ENCODE data around the gene APBA1.

APBA1 gene

DNA sequence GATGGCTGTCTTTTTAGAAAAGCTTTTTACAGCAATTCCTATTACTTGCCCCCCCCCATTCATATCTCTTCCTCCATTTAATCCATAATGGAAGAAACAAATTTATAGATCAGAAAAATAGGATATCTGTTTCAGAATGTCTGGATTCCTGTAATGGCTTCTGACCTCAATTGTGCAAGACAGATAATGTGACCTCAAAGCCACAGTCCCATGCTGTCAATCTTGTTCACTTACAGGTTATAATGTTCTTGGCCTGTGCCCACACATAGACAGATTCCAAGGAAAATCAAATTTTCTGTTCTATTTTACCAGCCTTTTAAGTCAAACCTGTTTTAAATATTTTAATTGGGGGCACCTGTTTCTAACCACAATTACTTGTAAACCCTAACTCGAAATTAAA, 203.8 kb downstream of the APBA1 start:
- DNase-seq (ENCODE audit: insufficient read length, low spot score) (no peak), FAIRE-seq (no peak)
- TF ChIP-seq SPI1 (IDR thresholded peaks at IDR 0.05; ENCODE audit: low read depth, low read length) (no peak), TAF1 (IDR thresholded peaks at IDR 0.05; ENCODE audit: low read depth, low read length) (no peak), POLR2A (IDR thresholded peaks at IDR 0.05; ENCODE audit: low read depth, low read length) (no peak)

DNA sequence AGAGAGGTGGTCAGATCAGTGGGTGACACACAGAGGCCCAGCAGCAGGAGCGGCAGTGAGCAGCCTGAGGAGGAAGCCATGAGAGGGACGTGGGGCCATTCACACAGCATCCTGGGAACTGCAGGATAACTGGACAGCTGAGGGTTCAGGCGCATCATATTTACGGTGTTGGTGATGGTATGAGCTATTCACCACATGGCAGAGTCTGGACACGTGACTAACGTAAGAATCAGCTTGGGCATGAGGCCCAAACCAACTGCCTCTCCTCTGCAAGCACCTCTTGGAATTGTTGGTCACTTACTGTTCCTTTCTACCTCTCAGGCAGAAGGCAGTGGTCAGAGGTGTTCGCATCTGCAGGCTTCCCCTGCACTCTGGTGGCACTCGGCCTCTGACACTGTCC, 206.0 kb downstream of the APBA1 start:
- TF ChIP-seq POLR2AphosphoS5 (IDR thresholded peaks at IDR 0.05; ENCODE audit: low read depth, low read length) (no peak), POU2F2 (IDR thresholded peaks at IDR 0.05; ENCODE audit: low read depth, low read length) (no peak), SPI1 (IDR thresholded peaks at IDR 0.05; ENCODE audit: low read depth, low read length) (no peak)
- FAIRE-seq = no peak
- no peak for DNase-seq (ENCODE audit: insufficient read length, low spot score)

DNA sequence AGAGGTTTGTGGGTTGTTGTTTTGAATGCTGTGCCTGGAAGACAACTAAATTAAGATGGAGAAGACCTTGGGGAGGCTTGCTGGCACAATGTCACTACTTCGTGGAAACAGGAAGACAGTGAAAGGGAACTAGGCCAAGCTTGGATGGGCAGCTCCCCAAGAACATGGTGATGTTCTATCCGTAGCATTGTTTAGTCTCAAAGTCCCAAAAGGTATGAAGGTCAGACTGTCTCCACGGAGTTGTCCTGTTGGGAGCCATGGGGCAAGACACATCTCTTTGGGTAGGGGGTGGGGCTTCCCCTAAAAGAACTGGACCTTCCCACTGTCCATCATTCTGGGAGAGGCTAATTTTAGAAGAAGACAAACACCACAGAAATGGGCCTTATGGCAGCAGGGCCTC, 206.7 kb downstream of the APBA1 start:
- TF ChIP-seq POU2F2 (IDR thresholded peaks at IDR 0.05; ENCODE audit: low read depth, low read length) = no peak
- TF ChIP-seq PAX5 (IDR thresholded peaks at IDR 0.05; ENCODE audit: insufficient read depth, low read length, severe bottlenecking) = no peak
- TF ChIP-seq POLR2A (IDR thresholded peaks at IDR 0.05; ENCODE audit: low read depth, low read length) = no peak
- TF ChIP-seq TAF1 (IDR thresholded peaks at IDR 0.05; ENCODE audit: low read depth, low read length) = no peak
- TF ChIP-seq SPI1 (IDR thresholded peaks at IDR 0.05; ENCODE audit: low read depth, low read length) = no peak
- DNase-seq (ENCODE audit: insufficient read length, low spot score) (no peak), FAIRE-seq (no peak)

DNA sequence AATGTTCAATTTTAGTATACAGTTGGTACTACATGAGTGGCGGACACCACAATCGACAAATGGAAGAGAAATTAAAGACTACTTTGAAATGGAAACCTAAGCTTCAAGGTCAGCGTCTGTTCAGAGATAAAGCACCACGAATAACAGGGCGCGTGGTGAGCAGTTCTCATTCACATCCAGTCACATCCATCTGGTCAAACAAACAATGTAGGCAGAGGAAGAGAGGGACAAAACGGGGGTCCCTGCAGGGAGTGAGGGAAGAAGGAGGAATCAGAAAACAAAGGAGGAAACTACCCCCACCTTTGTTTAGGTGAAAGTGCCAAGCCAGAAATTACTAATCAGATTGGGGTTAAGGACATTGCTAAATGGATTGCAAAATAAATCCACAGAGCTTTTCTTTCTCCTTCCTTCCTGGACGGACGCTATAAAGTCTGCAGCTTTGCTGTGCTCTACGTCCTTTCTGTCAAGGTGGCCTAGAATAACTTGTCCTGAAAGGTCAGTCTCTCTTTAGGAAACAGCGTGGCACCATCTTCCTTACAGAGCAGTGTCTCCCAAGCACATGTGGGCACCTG, 208.6 kb downstream of the APBA1 start:
- FAIRE-seq (no peak), DNase-seq (ENCODE audit: insufficient read length, low spot score) (no peak)
- no peak for TF ChIP-seq SPI1 (IDR thresholded peaks at IDR 0.05; ENCODE audit: low read depth, low read length)
- TF ChIP-seq TAF1 (IDR thresholded peaks at IDR 0.05; ENCODE audit: low read depth, low read length) = no peak
- no peak for TF ChIP-seq POLR2AphosphoS5 (IDR thresholded peaks at IDR 0.05; ENCODE audit: low read depth, low read length)
- no peak for TF ChIP-seq POU2F2 (IDR thresholded peaks at IDR 0.05; ENCODE audit: low read depth, low read length)
- TF ChIP-seq POLR2A (IDR thresholded peaks at IDR 0.05; ENCODE audit: low read depth, low read length) = no peak
- TF ChIP-seq PAX5 (IDR thresholded peaks at IDR 0.05; ENCODE audit: insufficient read depth, low read length, severe bottlenecking) = no peak

DNA sequence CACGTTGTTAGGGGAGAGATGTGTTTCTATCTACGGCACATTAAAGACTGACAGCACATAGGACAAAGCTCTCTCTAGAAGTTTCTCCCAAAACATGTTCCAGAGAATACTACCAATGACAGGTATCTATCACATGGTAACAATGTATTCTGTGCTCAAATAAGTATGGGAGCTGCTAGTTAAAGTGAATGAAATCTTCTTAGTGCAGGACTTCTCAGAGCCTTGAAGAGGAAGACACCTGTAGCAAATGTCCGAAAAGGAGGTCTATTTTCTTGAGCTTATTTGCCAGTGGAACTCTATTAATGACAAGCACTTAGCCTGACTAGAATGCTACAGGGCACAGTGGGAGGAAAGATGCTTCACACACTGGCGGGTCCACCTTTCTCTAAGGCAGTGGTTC, 209.8 kb downstream of the APBA1 start:
- FAIRE-seq (no peak), DNase-seq (ENCODE audit: insufficient read length, low spot score) (no peak)
- TF ChIP-seq SPI1 (IDR thresholded peaks at IDR 0.05; ENCODE audit: low read depth, low read length) (no peak), POLR2A (IDR thresholded peaks at IDR 0.05; ENCODE audit: low read depth, low read length) (no peak), TAF1 (IDR thresholded peaks at IDR 0.05; ENCODE audit: low read depth, low read length) (no peak), POLR2AphosphoS5 (IDR thresholded peaks at IDR 0.05; ENCODE audit: low read depth, low read length) (no peak), POU2F2 (IDR thresholded peaks at IDR 0.05; ENCODE audit: low read depth, low read length) (no peak), PAX5 (IDR thresholded peaks at IDR 0.05; ENCODE audit: insufficient read depth, low read length, severe bottlenecking) (no peak)

DNA sequence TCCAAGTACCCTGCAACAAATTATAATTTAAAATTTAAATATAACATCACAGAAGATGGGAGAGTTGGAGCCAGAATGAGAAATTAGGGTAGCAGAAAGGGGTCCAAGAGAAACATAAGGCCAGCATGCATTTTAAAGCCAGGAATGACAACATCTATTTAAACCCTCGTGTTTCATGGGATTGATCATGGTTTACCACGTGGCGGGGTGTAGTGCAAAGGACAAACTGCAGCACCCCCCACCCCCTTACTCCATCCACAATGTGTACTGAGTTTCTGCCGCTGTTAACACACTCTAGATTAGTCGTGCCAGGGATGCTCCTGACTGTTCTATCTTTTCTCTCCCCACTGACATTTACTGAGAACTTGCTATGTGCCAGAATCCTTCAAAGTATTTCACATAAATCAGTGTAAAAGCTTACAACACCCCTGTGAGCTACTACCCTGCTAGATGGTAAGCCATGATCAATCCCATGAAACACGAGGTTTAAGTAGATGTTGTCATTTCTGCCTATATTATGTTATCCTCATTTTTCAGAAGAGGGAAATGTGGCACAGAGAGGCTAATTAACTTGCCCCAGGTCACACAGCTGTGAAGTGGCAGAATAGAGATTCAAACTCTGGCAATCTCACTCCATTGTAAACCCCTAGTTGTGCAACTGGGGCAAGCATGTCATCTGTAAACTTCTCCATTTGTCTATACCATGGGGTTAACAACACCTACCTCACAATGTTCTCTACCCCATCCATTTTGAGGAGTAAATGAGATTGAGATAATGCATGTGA, 210.9 kb downstream of the APBA1 start:
- FAIRE-seq = no peak
- TF ChIP-seq SPI1 (IDR thresholded peaks at IDR 0.05; ENCODE audit: low read depth, low read length) (no peak), POU2F2 (IDR thresholded peaks at IDR 0.05; ENCODE audit: low read depth, low read length) (no peak), POLR2A (IDR thresholded peaks at IDR 0.05; ENCODE audit: low read depth, low read length) (no peak), TAF1 (IDR thresholded peaks at IDR 0.05; ENCODE audit: low read depth, low read length) (no peak)
- DNase-seq (ENCODE audit: insufficient read length, low spot score) = no peak

DNA sequence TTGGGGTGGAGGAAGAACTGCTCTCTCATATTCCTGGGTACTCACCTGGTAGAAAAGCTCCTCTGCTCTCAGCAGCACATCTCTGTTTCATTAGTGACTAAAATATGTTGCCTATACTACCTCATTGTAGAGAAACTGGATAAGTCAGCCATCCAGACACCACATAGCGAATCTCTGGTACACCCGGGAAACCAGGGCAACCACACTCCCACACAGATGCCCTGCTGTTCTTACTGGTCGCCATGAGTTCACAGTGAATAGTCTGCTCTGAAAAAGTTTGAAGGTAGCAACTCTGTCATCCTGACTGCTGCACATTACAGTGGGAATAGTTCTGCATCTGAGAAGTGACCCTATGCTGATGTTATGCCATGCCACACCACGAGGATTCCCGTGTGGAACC, 212.2 kb downstream of the APBA1 start:
- TF ChIP-seq POLR2AphosphoS5 (IDR thresholded peaks at IDR 0.05; ENCODE audit: low read depth, low read length) = no peak
- no peak for TF ChIP-seq SPI1 (IDR thresholded peaks at IDR 0.05; ENCODE audit: low read depth, low read length)
- TF ChIP-seq TAF1 (IDR thresholded peaks at IDR 0.05; ENCODE audit: low read depth, low read length) = no peak
- no peak for TF ChIP-seq POLR2A (IDR thresholded peaks at IDR 0.05; ENCODE audit: low read depth, low read length)
- TF ChIP-seq POU2F2 (IDR thresholded peaks at IDR 0.05; ENCODE audit: low read depth, low read length) = no peak
- TF ChIP-seq PAX5 (IDR thresholded peaks at IDR 0.05; ENCODE audit: insufficient read depth, low read length, severe bottlenecking) = no peak
- DNase-seq (ENCODE audit: insufficient read length, low spot score) (no peak), FAIRE-seq (no peak)

DNA sequence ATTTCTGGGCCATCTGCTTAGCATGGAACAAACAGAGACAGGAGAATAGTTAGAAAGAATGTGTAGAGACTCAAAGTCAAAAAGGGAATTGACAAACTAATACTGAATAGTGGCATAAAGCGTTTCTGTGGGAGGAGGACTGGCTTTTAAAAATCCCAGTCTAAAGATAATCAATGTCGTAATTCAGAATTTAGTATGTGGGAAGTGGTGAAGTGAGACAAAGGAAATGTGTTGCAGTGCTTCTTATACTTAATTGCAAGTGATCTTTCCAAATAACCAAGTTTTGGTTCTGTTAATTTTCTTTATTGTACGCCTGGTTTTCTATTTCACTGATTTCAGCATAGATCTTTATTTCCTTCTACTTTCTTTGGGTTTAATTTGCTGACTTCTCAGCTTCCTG, 214.0 kb downstream of the APBA1 start:
- TF ChIP-seq TAF1 (IDR thresholded peaks at IDR 0.05; ENCODE audit: low read depth, low read length) = no peak
- no peak for TF ChIP-seq SPI1 (IDR thresholded peaks at IDR 0.05; ENCODE audit: low read depth, low read length)
- no peak for TF ChIP-seq PAX5 (IDR thresholded peaks at IDR 0.05; ENCODE audit: insufficient read depth, low read length, severe bottlenecking)
- TF ChIP-seq POLR2A (IDR thresholded peaks at IDR 0.05; ENCODE audit: low read depth, low read length) = no peak
- no peak for DNase-seq (ENCODE audit: insufficient read length, low spot score)
- no peak for FAIRE-seq

DNA sequence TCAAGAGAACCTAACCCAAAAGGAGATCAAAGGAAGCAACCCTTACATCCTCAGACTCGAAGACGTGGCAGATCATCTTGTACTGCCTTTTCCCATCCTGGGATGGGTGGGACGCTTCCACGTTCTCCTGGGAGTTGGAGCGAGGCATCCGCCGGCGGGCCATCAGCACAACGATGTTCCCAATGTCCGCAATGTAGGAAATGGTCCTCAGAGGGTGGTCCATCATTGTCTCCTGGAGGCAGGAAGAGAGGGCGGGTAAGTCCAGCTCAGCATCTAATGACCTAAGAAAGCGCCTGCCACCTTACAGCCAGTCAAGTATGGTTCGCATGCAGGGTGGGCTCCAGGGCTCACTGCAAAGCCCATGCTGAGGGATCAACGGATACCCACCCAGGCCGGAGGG, 216.0 kb downstream of the APBA1 start:
- no peak for FAIRE-seq

DNA sequence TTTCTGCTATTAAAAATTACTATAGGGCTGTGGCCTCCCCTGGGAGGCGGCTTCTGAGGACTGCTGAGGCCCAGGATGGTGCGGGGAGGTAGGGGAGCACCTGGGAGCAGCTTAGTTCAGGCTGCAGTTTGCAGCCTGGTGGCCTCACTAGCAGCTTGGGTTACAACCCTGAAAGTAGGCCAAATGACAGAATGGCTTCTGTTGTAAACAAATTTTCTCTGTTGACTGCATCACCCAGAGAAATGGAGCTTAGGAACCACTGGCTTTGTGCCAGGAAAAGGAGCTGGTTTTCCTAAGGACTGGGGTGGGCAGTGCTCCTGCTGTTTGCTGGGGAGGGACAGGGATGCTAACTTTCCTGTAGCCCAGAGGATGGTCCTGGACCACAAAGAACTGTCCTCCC, 216.9 kb downstream of the APBA1 start:
- FAIRE-seq = no peak
- TF ChIP-seq TAF1 (IDR thresholded peaks at IDR 0.05; ENCODE audit: low read depth, low read length) (no peak), PAX5 (IDR thresholded peaks at IDR 0.05; ENCODE audit: insufficient read depth, low read length, severe bottlenecking) (no peak), POU2F2 (IDR thresholded peaks at IDR 0.05; ENCODE audit: low read depth, low read length) (no peak), POLR2A (IDR thresholded peaks at IDR 0.05; ENCODE audit: low read depth, low read length) (no peak), POLR2AphosphoS5 (IDR thresholded peaks at IDR 0.05; ENCODE audit: low read depth, low read length) (no peak), SPI1 (IDR thresholded peaks at IDR 0.05; ENCODE audit: low read depth, low read length) (no peak)
- no peak for DNase-seq (ENCODE audit: insufficient read length, low spot score)

More for the DNA sequence above, 216.0 kb downstream of the APBA1 start:
- TF ChIP-seq POLR2A (IDR thresholded peaks at IDR 0.05; ENCODE audit: low read depth, low read length) = no peak
- TF ChIP-seq SPI1 (IDR thresholded peaks at IDR 0.05; ENCODE audit: low read depth, low read length) = no peak
- TF ChIP-seq PAX5 (IDR thresholded peaks at IDR 0.05; ENCODE audit: insufficient read depth, low read length, severe bottlenecking) = no peak
- TF ChIP-seq TAF1 (IDR thresholded peaks at IDR 0.05; ENCODE audit: low read depth, low read length) = no peak
- TF ChIP-seq POLR2AphosphoS5 (IDR thresholded peaks at IDR 0.05; ENCODE audit: low read depth, low read length) = no peak
- no peak for TF ChIP-seq POU2F2 (IDR thresholded peaks at IDR 0.05; ENCODE audit: low read depth, low read length)
- no peak for DNase-seq (ENCODE audit: insufficient read length, low spot score)
